ENCODE measurements around the gene CCDC40.

GRCh38 chr17:80045703-80046102, 9.3 kb downstream of the CCDC40 start:
- no peak for TF ChIP-seq CTCF (conservative IDR thresholded peaks at IDR 0.05 in 1 of 2, IDR thresholded peaks at IDR 0.05 in 1 of 2; ENCODE audit: extremely low read depth in 1 of 2, insufficient read depth in 1 of 2, low read depth in 1 of 2, low read length in 2 of 2)
- TF ChIP-seq EZH2 (IDR thresholded peaks at IDR 0.05; ENCODE audit: borderline replicate concordance, low read length): no peak
